ENCODE data around the gene GSPT1. TPM values are rescaled to one million over a fixed set of nuclear protein-coding genes. Genes with fewer than 3 reads are reported as not detected.
"Not testable (repeated sequence)": the region's sequence is repeated elsewhere in the genome, so short reads cannot be mapped to it uniquely, and the experiment has no call there.

GSPT1 gene
- 82.7 TPM for total RNA-seq

DNA sequence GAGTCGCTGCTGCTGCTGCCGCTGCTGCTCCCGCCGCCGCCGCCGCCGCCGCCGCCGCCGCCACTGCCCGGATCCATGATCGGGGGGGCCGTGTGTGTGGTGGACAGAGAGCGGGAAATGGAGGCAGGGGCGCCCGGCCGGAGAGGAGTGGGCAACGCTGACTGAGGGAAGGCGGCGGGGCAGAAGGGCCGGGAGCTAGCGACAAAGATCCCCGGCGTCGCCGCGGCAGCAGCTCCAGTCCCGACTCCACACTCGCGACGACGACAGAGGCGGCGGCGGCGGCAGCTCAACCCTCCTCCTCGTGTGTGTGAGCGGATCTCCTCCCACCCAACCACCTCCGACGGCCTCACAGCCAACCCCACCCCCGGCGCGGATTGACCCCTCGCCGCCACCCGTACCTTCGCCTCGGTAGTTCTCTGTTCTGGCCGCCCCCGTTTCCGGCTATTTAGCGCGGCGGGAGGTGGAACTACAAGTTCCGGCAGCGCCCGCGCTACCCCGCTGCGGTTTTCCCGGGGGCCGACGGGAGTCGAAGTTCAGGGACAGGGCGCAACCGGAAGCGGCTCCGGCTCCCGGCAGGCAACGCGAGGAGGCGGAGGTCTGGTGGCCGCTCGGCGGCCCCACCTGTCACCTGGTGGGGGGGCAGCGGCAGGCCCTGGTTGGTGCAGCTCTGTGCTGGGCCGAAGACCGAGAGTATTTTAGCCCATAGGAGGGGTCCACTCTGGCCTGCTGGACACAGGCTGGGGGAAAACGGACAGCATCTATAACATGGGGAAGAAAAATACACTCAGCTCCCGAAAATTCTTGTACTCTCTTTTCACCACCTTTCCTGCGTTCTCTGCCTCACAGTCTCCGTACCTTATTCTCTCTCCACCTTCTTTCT is at the start of gene GSPT1:
Gene GSPT1, minus strand, starts transcription at position 313 of the 880 bp plus-strand sequence. Its CDS starts 236 bp downstream, at position 77.
- intact Hi-C loops (cut with DNase I): no loop called here
- ATAC-seq (peak; percentile 99), DNase-seq (ENCODE audit: low spot score) (peak; percentile 99)

DNA sequence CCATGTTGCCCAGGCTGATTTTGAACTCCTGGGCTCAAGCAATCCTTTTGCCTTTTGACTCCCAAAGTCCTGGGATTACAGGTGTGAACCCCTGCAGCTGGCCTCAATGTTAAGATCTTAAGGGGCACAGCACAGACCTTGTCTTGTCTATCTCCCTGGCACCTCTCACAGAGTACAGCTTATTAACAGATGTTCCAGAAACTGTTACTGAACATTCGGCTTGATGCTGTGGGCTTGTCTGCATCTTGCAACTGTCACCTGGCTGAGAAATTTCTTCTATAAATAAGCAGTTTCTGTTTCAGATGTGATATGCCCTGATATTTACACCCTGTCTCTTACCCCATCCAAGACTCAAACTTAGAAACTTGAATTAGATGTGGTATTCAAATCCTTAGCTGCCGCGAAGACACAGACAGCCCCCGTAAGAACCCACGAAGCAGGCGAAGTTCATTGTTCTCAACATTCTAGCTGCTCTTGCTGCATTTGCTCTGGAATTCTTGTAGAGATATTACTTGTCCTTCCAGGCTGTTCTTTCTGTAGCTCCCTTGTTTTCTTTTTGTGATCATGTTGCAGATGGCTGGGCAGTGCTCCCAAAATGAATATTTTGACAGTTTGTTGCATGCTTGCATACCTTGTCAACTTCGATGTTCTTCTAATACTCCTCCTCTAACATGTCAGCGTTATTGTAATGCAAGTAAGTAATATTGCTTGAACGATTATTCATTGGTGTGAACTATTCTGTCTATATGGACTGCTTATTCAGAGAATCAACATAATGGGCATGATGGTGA is 49.2 kb upstream of the GSPT1 start, which contains the start of gene TNFRSF17:
Gene TNFRSF17, plus strand, starts transcription at position 450 of the 791 bp plus-strand sequence. Its CDS starts 115 bp downstream, at position 565.
- intact Hi-C loops (cut with DNase I): no loop called here
- DNase-seq (ENCODE audit: low spot score) (no peak), ATAC-seq (no peak)

DNA sequence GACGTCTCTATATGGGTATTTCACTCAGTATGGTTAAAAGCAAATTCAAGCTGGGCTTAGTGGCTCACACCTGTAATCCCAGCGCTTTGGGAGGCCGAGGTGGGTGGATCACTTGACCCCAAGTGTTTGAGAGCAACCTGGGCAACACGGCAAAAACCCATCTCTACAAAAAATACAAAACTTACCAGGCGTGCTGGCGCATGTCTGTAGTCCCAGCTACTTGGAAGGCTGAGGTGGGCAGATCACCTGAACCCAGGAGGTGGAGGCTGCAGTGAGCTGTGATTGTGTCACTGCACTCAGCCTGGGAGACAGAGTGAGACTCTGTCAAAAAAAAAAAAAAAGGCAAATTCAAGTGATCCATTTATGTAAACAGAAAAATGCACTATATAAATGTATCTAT is 48.0 kb upstream of the GSPT1 start:
- DNase-seq (ENCODE audit: low spot score): no peak
- intact Hi-C loops (cut with DNase I): no loop called here
- ATAC-seq: no peak

DNA sequence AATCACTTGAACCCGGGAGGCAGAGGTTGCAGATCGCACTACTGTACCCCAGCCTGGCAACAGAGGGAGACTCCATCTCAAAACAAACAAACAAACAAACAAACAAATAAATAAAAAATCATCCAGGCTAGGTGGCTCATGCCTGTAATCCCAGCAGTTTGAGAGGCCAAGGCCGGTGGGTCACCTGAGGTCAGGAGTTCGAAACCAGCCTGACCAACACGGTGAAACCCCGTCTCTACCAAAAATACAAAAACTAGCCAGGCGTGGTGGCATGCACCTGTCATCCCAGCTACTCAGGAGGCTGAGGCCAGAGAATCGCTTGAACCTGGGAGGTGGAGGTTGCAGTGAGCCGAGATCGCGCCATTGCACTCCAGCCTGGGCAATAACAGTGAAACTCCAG is 47.2 kb upstream of the GSPT1 start:
- ATAC-seq; DNase-seq (ENCODE audit: low spot score); intact Hi-C loops (cut with DNase I): not testable (repeated sequence)

DNA sequence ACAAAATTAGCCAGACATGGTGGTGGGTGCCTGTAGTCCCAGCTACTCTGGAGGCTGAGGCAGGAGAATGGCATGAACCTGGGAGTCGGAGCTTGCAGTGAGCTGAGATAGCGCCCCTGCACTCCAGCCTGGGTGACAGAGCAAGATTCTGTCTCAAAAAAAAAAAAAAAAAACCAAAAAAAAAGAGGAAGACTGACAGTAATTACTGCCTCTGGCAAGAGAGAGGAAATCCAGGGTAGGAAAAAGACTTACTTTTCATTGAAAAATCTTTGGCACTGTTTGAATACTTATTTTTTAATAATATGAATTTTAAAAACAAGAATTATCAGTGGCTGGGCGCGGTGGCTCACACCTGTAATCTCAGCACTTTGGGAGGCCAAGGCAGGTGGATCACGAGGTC is 46.7 kb upstream of the GSPT1 start:
- intact Hi-C loops (cut with DNase I); ATAC-seq; DNase-seq (ENCODE audit: low spot score): not testable (repeated sequence)

DNA sequence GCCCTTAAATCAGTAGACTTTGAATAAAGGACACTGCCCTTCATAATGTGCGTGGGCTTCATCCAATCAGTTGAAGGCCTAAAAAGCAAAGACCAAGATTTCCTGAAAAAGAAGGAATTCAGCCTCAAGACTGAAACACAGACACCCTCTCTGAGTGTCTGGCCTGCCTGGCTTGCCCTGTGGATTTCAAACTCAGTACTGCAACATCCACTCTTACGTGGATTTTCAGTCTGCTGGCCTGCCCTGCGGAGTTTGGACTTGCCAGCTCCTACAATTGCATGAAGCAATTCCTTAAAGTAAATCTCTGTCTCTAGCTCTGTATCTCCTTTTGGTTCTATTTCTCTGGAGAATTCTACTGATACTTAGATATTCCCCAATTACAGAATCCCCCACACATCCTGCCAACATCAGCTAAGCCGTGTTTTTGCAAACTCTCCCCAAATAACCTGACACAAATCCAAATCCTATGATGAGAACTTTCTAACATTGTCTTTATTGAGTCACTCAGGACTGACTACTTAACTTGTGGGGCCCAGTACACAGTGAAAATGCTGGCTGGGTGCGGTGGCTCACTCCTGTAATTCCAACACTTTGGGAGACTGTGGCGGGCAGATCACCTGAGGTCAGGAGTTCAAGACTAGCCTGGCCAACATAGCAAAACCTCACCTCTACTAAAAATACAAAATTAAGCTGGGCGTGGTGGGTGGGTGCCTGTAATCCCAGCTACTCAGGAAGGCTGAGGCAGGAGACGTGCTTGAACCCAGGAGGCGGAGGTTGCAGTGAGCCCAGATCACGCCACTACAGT is 42.0 kb upstream of the GSPT1 start:
- no peak for ATAC-seq
- no peak for DNase-seq (ENCODE audit: low spot score)
- intact Hi-C loops (cut with DNase I): no loop called here

DNA sequence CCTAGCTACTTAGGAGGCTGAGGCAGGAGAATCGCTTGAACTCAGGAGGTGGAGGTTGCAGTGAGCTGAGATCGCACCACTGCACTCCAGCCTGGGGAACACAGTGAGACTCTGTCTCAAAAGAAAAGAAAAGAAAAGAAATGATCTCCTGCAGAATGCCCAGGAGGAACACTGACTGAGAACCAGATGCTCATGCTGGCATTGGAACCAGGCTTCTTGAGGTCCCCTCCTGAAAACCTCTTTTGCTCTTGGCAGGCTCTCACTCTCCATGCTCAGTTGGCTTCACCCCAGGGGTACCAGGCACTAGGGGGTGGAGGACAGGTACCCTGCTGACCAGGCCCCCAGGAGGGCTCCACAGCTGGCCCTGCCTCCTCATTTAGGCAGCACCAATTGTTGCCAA is 40.8 kb upstream of the GSPT1 start:
- no peak for DNase-seq (ENCODE audit: low spot score)
- intact Hi-C loops (cut with DNase I): no loop called here
- ATAC-seq: no peak

DNA sequence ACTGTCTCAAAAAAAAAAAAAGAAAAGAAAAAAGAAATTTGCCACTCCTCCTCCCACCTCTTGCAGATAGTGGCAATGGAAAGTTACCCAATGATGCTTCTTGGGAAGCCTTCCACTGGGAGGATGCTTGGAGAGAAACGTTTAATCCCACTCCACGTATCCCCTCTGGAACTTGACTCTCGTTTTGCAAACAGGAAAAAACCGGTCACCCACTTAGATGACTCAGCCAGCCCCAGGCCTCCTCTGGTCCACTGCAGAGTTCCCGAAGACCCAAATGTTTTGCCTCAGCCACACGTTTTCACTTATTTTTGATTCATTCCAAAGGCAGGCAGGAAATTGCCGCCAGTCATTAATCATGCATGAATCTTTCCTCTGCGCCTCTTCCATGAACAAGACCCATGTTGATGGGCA is 40.0 kb upstream of the GSPT1 start:
- intact Hi-C loops (cut with DNase I): no loop called here
- ATAC-seq (no peak), DNase-seq (ENCODE audit: low spot score) (no peak)

DNA sequence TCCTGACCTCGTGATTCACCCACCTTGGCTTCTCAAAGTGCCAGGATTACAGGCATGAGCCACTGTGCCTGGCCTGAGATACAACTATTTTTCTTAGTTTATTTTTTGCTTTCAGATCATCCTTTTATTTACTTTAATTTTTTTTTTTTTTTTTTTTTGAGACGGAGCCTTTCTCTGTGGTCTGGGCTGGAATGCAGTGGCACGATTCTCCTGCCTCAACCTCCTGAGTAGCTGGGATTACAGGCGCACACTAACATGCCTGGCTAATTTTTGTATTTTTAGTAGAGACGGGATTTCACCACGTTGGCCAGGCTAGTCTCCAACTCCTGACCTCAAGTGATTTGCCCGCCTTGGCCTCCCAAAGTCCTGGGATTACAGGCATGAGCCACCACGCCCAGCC is 37.8 kb upstream of the GSPT1 start:
- ATAC-seq; intact Hi-C loops (cut with DNase I); DNase-seq (ENCODE audit: low spot score): not testable (repeated sequence)

DNA sequence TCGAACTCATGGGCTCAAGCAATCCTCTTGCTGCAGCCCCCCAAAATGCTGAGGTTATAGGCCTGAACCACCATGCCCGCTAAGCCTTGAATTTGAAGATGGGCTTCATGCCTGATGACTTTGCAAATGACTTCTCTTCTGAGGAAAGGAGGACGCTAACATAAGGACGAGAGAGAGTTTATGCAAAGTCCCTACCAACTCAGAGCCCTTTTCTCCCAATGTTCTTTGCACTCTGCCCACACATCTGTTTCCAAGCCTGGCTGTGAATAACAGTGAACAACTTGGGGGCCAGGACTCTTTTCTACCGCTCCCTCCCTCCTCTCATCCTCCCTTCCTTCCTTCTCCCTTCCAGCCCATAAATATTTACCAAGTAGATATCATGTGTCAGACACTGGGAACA is 34.6 kb upstream of the GSPT1 start:
- ATAC-seq (no peak), DNase-seq (ENCODE audit: low spot score) (no peak)
- intact Hi-C loops (cut with DNase I): no loop called here

DNA sequence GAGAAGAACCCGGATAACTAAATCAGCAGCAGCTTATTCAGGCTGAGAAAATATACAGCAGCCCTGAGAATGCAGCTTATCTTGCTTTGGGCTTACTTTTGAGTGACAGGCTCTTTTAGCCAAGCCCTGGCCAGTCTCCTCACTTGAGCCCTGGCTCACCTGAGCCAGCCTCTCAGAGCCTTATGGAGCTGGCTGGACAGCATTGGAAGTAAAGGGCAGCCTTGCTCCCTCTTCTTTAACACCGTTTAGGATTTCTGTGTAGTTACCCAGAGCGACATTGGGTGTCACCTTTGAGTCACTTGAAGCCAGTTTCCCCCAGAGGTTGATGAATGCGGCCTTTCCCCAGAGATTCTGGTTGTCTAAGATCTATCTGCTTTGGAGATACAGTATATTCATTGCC is 33.8 kb upstream of the GSPT1 start:
- intact Hi-C loops (cut with DNase I): no loop called here
- ATAC-seq (peak; percentile 62), DNase-seq (ENCODE audit: low spot score) (no peak)

DNA sequence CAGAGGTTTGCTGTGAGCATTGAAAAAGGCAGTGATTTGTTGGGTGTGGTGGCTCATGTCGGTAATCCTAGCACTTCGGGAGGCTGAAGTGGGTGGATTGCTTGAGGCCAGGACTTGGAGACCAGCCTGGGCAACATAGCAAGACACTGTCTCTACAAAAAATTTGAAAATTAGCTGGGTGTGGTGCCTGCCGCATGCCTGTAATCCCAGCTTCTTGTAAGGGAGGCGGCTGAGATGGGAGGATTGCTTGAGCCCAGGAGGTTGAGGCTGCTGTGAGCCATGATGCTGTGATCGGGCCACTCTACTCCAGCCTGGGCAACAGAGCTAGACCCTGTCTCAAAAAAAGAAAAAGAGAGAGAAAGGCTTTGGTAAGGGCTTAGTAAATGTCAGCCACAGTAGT is 33.1 kb upstream of the GSPT1 start:
- intact Hi-C loops (cut with DNase I): no loop called here
- DNase-seq (ENCODE audit: low spot score): no peak
- ATAC-seq: no peak

DNA sequence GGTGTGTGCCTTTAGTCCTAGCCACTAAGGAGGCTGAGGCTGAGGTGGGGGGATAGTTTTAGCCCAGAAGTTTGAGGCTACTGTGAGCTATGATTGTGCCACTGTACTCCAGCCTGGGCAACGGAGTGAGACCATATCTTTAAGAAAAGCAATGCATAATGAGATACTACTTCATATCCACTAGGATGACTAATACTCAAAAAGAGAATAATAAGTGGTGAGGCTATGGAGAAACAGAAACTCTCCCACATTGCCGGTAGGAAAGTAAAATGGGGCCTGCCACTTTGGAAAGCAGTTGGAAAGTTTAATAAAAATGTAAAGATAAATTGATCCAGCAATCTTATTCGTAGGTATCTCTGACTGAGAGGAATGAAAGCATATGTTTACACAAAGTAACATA is 30.7 kb upstream of the GSPT1 start:
- DNase-seq (ENCODE audit: low spot score) (no peak), ATAC-seq (no peak)
- intact Hi-C loops (cut with DNase I): no loop called here

DNA sequence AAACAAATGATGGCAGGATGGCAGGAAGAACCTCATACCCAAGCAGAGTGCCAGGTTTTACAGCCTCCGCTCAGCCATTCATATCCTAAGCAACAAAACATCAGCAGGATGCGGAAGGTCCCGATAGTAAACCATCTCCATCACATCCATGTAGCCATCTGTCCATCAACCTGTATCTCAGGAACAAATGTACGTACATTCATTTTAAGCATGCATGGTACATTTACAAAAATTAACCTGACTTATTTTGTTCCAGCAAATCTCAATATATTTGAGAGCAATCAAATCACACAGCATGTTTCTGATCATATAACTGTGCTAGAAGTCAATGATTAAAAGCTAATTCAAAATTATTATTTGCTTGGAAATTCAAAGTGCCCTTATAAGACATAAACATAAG is 26.2 kb upstream of the GSPT1 start, which contains the start of gene NPIPB2:
Gene NPIPB2, minus strand, starts transcription at position 101 of the 400 bp plus-strand sequence. Its CDS starts 0 bp downstream, at position 101.
- DNase-seq (ENCODE audit: low spot score); ATAC-seq; intact Hi-C loops (cut with DNase I): not testable (repeated sequence)

DNA sequence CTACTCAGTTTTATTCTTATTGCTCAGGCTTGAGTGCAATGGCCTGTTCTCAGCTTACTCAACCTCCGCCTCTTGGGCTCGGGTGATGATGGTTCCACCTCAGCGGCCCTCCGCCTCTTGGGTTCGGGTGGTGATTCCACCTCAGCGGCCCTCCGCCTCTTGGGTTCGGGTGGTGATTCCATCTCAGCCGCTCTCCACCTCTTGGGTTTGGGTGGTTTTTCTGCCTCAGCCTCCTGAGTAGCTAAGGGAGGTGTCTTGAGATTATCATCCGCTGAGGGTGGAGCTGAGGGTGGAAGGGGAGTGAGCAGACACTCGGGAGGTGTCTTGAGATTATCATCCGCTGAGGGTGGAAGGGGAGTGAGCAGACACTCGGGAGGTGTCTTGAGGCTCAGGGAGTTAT is 11.6 kb upstream of the GSPT1 start:
- DNase-seq (ENCODE audit: low spot score); ATAC-seq; intact Hi-C loops (cut with DNase I): not testable (repeated sequence)

DNA sequence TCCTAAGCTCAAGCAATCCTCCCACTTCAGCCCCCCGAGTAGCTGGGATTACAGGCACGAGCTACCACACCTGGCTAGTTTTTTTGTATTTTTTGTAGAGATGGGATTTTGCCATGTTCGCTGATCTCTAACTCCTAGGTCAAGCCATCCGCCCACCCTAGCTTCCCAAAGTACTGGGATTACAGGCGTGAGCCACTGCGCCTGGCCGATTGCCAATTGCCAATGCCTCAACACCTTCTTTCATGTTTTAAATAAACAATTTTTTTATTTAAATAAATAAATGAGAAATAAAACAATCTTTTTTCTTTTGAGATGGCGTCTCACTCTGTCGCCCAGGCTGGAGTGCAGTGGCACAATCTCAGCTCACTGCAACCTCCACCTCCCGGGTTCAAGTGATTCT is 8.3 kb upstream of the GSPT1 start:
- ATAC-seq; DNase-seq (ENCODE audit: low spot score); intact Hi-C loops (cut with DNase I): not testable (repeated sequence)

DNA sequence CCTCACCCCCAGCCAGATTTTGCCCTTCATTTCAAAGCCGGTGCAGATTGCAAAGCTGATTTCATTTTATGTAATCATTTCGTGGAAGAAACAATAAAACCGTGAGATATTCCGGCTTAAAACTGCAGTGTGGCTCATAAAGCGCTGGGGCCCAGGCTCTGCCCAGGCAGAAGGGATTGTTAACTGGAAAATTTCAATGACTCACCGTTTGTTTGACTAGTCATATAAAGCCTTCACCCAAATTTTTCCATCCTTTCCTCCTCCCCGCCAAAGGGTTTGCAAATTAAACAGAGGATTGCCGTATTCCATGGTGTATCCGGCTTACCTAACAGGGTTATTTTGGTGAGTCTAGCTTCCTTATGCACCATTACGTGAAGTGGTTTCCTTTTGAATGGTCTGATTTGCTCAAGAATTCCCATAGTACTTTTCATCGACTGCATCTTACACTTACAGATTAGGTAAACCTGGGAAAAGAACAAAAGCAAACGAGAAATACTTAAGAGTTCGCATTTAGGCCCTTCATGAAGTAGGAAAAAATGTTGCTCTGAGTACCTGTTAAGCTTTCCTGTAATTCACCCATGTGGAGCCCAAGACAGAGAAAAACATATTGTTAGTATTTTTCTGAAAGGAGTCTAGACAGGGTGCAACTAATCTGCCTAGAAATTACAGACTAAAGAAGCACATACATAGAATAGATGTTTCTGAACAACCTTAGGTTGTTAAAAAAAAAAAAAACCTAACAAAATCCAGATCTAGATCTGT is 949 bp upstream of the GSPT1 start:
- intact Hi-C loops (cut with DNase I): no loop called here
- ATAC-seq (no peak), DNase-seq (ENCODE audit: low spot score) (no peak)

DNA sequence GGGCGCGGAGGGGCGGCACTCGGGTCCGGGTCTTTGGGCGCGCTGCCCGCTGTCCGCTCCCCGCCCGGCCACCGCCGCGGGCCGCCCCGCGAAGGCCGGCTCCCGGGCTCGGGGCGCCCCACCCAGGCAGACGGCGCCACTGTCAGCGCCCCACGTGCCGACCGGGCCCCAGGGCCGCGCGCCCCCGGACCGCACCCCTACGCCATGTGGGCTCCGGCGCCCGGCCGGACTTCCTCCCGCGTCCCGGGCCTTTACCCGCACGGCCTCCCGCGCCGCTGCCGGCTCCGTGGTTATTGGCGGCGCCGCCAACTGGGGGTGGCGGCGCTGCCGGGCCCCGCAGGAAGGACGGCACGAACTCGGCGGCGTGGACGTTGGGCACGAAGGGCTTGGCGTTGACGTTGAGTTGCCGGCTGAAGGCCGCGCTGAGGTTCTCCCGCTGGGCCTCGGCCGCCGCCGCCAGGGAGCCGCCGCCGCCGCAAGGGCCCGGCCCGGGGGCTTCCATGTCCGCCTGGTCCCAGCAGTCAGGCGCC is 577 bp downstream of the GSPT1 start:
- ATAC-seq (no peak), DNase-seq (ENCODE audit: low spot score) (peak; percentile 67)
- intact Hi-C loops (cut with DNase I): no loop called here

Data from sciatic nerve (tissue), 2 donors.